Thymus (tissue), 11 donors: ENCODE results near the gene INTS15. TPM values are rescaled to one million over a fixed set of nuclear protein-coding genes. Genes with fewer than 3 reads are reported as not detected.

Experiments
- DNase-seq, 9 donors: peaks; one replicate each; pipeline ENCODE4 v3.0.0-alpha.2; 2013; ENCODE audit warnings: low spot score in 9 of 9, low read depth in 6 of 9, missing footprints in 1 of 9
- H3K27ac ChIP-seq, 2 donors: one replicate each; pipeline ENCODE4 v1.5.1; 2013; ENCODE audit warnings: control low read depth in 1 of 2, low read depth in 1 of 2, low read length in 1 of 2, mild to moderate bottlenecking in 1 of 2, moderate library complexity in 1 of 2
- H3K27me3 ChIP-seq, 2 donors: one replicate each; pipeline ENCODE4 v1.5.1; 2013; ENCODE audit warnings: low read length in 1 of 2; ENCODE audit not compliant: control insufficient read depth in 2 of 2, insufficient read depth in 1 of 2
- H3K36me3 ChIP-seq, 2 donors: one replicate each; pipeline ENCODE4 v1.5.1; 2013; ENCODE audit warnings: low read length in 1 of 2, mild to moderate bottlenecking in 1 of 2, moderate library complexity in 1 of 2; ENCODE audit not compliant: control insufficient read depth in 2 of 2, insufficient read depth in 2 of 2
- H3K4me1 ChIP-seq, 2 donors: one replicate each; pipeline ENCODE4 v1.5.1; 2013; ENCODE audit warnings: low read length in 2 of 2; ENCODE audit not compliant: control insufficient read depth in 2 of 2, insufficient read depth in 2 of 2
- H3K4me3 ChIP-seq, 2 donors: one replicate each; pipeline ENCODE4 v1.5.1; 2013; ENCODE audit warnings: low read length in 2 of 2, control low read depth in 1 of 2, mild to moderate bottlenecking in 1 of 2
- H3K9me3 ChIP-seq, 2 donors: one replicate each; pipeline ENCODE4 v1.5.1; 2013; ENCODE audit warnings: low read length in 1 of 2, mild to moderate bottlenecking in 1 of 2; ENCODE audit not compliant: control insufficient read depth in 2 of 2, insufficient read depth in 1 of 2
- WGBS: extraction: QIAGEN DNeasy Blood & Tissue Kit; methylation state at CpG from one replicate; pipeline ENCODE4 v1.1.7; 2013; 5-methylcytosine and 5-hydroxymethylcytosine counted together
- polyA plus RNA-seq: library from polyadenylated mRNA; stranded (reverse); fragments of 200-250 nt; gene quantifications from one replicate; pipeline ENCODE4 v1.2.3, GENCODE V29; 2013
- total RNA-seq: library from RNA; stranded (reverse); fragments of 120-200 nt; gene quantifications from one replicate; pipeline ENCODE4 v1.2.4, GENCODE V29; 2013
- donor health status: healthy.

The INTS15 gene
- total and polyA plus RNA-seq, 2 donors, result 16.8 to 28.7 TPM

GRCh38 chr7:6588566-6588965, 1.3 kb upstream of the INTS15 start:
- Histone ChIP-seq H3K27ac (no peak overlapping the region), H3K27me3 (no peaks in the 10 kb centered on the region), H3K36me3 (peaks cover 35 to 54% of the 10 kb centered on the region in 2 donors), H3K4me1 (peaks cover 7 to 17% of the 10 kb centered on the region in 2 donors), H3K4me3 (no peak overlapping the region), H3K9me3 (no peaks in the 10 kb centered on the region)
- 98% methylated on average over 9 of the region's 9 CpGs for WGBS
- DNase-seq, result no peak

- Histone ChIP-seq H3K27ac (no peak overlapping the region), H3K9me3 (no peaks in the 10 kb centered on the region), H3K4me3 (peak overlapping the region; percentile 12 to 95), H3K4me1 (peaks cover 7 to 17% of the 10 kb centered on the region in 2 donors), H3K36me3 (peaks cover 39 to 56% of the 10 kb centered on the region in 2 donors), H3K27me3 (no peaks in the 10 kb centered on the region)
- WGBS, result 60% methylated on average over 22 of the region's 22 CpGs
- no peak for DNase-seq
Measured at GRCh38 chr7:6589151-6589828, 531 bp upstream of the INTS15 start.

- peak in 1 of 9 donors; percentile 22 for DNase-seq
- WGBS, result 16% methylated on average over 10 of the region's 10 CpGs
- H3K36me3 ChIP-seq, result peaks cover 43 to 56% of the 10 kb centered on the region in 2 donors
- no peaks in the 10 kb centered on the region for H3K27me3 ChIP-seq
- peak overlapping the region in 1 of 2 donors; percentile 99 for H3K27ac ChIP-seq
- H3K9me3 ChIP-seq, result no peaks in the 10 kb centered on the region
- peaks cover 7 to 17% of the 10 kb centered on the region in 2 donors for H3K4me1 ChIP-seq
- H3K4me3 ChIP-seq, result peak overlapping the region; percentile 73 to 95
Measured at GRCh38 chr7:6590645-6591110, 857 bp downstream of the INTS15 start.

- WGBS, result 98% methylated on average over 15 of the region's 15 CpGs
- Histone ChIP-seq H3K27me3 (no peaks in the 10 kb centered on the region), H3K36me3 (peaks cover 78 to 82% of the 10 kb centered on the region in 2 donors), H3K4me3 (no peak overlapping the region), H3K4me1 (no peaks in the 10 kb centered on the region), H3K9me3 (no peaks in the 10 kb centered on the region), H3K27ac (no peak overlapping the region)
- DNase-seq, result no peak
Measured at GRCh38 chr7:6600093-6600492, 10.3 kb downstream of the INTS15 start.

GRCh38 chr7:6604458-6604857, 14.6 kb downstream of the INTS15 start:
- no peaks in the 10 kb centered on the region for H3K9me3 ChIP-seq
- WGBS, result over 99% methylated on average over 10 of the region's 10 CpGs
- no peak overlapping the region for H3K27ac ChIP-seq
- peaks cover 71 to 80% of the 10 kb centered on the region in 2 donors for H3K36me3 ChIP-seq
- no peak overlapping the region for H3K4me3 ChIP-seq
- no peaks in the 10 kb centered on the region for H3K4me1 ChIP-seq
- DNase-seq, result no peak
- no peaks in the 10 kb centered on the region for H3K27me3 ChIP-seq

GRCh38 chr7:6606866-6607583, 17.2 kb downstream of the INTS15 start:
- Histone ChIP-seq H3K27me3 (no peaks in the 10 kb centered on the region), H3K27ac (no peak overlapping the region), H3K4me3 (no peak overlapping the region), H3K36me3 (peaks cover 51 to 64% of the 10 kb centered on the region in 2 donors), H3K9me3 (no peaks in the 10 kb centered on the region), H3K4me1 (no peaks in the 10 kb centered on the region)
- WGBS, result 97% methylated on average over 36 of the region's 36 CpGs
- no peak for DNase-seq

- H3K9me3 ChIP-seq, result no peaks in the 10 kb centered on the region
- 98% methylated on average over 38 of the region's 38 CpGs for WGBS
- H3K36me3 ChIP-seq, result peaks cover 45 to 60% of the 10 kb centered on the region in 2 donors
- no peaks in the 10 kb centered on the region for H3K4me1 ChIP-seq
- no peak for DNase-seq
- H3K27me3 ChIP-seq, result no peaks in the 10 kb centered on the region
- no peak overlapping the region for H3K27ac ChIP-seq
- H3K4me3 ChIP-seq, result no peak overlapping the region
Measured at GRCh38 chr7:6607651-6608051, 17.8 kb downstream of the INTS15 start.

GRCh38 chr7:6608081-6608480, 18.3 kb downstream of the INTS15 start:
- Histone ChIP-seq H3K27me3 (no peaks in the 10 kb centered on the region), H3K4me1 (no peaks in the 10 kb centered on the region), H3K27ac (no peak overlapping the region), H3K4me3 (no peak overlapping the region), H3K9me3 (no peaks in the 10 kb centered on the region), H3K36me3 (peaks cover 41 to 55% of the 10 kb centered on the region in 2 donors)
- WGBS, result 99% methylated on average over 27 of the region's 27 CpGs
- no peak for DNase-seq

- DNase-seq, result no peak
- Histone ChIP-seq H3K4me1 (peaks cover 0 to 2% of the 10 kb centered on the region in 2 donors), H3K27me3 (peaks cover 0 to 6% of the 10 kb centered on the region in 2 donors), H3K4me3 (no peak overlapping the region), H3K27ac (no peak overlapping the region), H3K36me3 (peaks cover 38 to 52% of the 10 kb centered on the region in 2 donors), H3K9me3 (no peaks in the 10 kb centered on the region)
- WGBS, result 98% methylated on average over 12 of the region's 12 CpGs
Measured at GRCh38 chr7:6608794-6609193, 19.0 kb downstream of the INTS15 start.
